Activated effector memory CD4-positive, alpha-beta T cell treated with Interleukin-2 at 50 U/mL for 16 hours (primary cell): ENCODE results near the gene SYP.
A peak's percentile ranks its signal among the peaks of the same experiment; 100 is the strongest.

Experiments used
- DNase-seq: peaks from one replicate; pipeline ENCODE4 v3.0.0-alpha.2; 2020

SYP gene

DNA sequence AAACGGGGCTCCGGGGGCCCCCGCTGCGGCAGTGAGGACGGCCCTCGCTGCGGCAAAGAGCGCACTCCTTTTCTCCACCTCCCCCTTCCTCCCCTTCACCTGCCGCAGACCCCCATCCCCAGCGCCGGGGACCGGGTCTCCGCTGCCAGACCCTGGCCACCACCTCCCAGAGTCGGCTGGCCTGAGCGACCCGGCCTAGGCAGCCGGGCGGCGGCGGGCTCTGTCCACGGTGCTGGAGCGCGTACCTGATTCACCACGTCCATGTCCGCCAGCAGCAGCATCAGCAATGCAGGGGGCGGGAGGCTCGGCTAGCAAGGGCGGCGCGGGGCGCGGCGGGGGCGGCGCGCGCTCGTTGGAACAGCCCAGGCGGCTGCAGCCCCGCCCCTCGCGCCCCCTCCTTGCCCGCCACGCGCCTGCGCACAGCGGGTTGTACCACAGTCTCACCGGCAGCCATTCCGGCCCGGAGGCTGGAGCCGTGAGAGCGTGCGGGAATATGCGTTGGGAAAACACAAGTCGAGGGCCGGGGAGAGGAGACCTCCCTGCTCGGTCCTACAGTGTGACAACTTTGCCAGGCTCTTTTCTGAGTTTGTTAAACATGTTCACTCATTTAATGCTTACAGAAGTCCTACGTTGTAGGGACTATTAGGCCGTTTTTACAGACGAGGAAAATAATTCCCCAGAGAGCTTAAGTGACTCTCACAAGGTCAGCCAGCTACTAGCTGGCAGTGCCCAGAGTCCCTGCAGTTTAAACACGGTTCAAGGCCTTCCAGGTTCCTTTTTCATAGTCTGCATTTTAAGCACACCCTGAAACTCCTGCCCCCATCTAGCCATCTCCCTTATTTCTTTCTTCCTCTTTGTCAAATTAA lies at the start of gene SYP:
SYP (minus strand) TSS at position 288 of the 866 bp plus-strand sequence; CDS start at position 281, 7 bp downstream.
- DNase-seq: peak; percentile 79

- no peak for DNase-seq
These were observed 49.6 kb upstream of the SYP start for GRCh38 chrX:49249616-49250015.

DNA sequence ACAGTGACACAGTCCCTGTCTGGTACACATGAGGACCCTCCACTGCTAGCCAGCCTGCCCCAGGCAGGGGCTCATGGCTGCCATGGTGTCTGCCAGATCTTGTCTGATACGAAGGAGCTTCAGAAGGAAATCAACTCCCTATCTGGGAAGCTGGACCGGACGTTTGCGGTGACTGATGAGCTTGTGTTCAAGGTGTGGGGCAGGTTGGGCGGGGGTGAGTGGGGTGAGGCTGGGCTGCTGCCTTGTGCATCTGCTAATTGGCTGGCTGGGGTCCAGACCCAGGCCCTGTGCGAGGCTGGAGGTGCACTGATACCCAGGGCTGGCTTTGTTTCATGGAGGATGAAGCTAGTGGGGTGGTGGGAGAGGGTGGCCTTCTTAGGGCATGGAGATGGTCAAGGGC lies 49.1 kb upstream of the SYP start:
- no peak for DNase-seq

GRCh38 chrX:49247916-49248811 lies 48.2 kb upstream of the SYP start:
- DNase-seq: no peak

DNA sequence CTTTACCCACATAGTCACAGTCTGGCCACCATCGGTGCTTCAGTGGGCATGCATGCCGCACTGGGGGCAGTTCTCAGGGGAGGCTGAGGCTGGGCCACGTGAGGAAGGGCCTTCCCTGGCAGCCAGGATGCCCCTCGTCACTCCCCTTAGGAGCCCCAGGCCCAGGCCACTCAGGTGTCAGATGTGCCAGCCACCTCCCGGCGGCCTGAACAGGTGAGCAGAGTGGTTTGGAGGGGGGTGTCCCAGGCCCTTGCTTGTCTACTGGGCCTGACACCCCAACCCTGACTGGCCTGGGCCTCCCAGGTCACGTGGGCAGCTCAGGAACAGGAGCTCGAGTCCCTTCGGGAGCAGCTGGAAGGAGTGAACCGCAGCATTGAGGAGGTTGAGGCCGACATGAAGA lies 47.4 kb upstream of the SYP start:
- DNase-seq: no peak

GRCh38 chrX:49246541-49246940 lies 46.5 kb upstream of the SYP start:
- no peak for DNase-seq

DNA sequence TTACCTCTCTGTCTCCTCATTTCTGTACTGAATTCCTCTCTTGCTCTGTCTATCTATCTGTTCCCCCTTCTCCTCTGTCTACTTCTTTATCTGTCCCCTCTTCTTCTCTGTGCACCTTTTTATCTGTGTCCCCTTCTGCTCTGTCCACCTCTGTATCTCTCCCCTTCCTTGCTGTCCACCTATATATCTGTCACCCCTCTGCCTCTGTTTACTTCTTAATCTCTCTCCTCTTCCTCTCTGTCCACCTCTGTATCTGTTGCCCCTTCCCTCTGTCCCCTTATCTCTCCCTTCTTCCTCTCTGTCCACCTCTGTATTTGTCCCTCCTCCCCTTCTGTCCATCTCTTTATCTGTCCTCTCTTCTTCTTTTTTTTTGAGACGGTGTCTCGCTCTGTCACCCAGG lies 44.2 kb upstream of the SYP start:
- no peak for DNase-seq

DNA sequence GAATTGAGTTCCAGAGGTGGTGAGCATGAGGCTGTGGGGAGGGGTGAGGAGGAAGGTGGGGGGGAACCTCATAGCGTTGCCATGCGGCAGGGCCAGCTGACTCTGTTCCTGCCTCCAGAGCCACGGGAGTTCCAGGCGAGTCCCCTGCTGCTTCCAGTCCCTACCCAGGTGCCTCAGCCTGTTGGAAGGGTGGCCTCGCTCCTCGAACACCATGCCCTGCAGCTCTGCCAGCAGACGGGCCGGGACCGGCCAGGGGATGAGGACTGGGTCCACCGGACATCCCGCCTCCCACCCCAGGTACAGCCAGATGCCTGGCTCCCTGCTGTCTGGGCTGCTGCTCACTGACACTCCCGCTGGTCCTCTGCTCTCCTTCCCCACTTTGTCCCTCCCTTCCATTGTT lies 43.2 kb upstream of the SYP start:
- no peak for DNase-seq

GRCh38 chrX:49242545-49243066 lies 42.6 kb upstream of the SYP start:
- no peak for DNase-seq

GRCh38 chrX:49238735-49239134 lies 38.7 kb upstream of the SYP start:
- DNase-seq: no peak

GRCh38 chrX:49237060-49237459 lies 37.1 kb upstream of the SYP start:
- no peak for DNase-seq

GRCh38 chrX:49233887-49234555 lies 34.0 kb upstream of the SYP start:
- no peak for DNase-seq

- no peak for DNase-seq
These were observed 33.2 kb upstream of the SYP start, which contains the start of gene CACNA1F for GRCh38 chrX:49233176-49233575. Gene CACNA1F, minus strand, starts transcription at chrX:49233340. Its CDS starts 31 bp downstream, at chrX:49233309.

DNA sequence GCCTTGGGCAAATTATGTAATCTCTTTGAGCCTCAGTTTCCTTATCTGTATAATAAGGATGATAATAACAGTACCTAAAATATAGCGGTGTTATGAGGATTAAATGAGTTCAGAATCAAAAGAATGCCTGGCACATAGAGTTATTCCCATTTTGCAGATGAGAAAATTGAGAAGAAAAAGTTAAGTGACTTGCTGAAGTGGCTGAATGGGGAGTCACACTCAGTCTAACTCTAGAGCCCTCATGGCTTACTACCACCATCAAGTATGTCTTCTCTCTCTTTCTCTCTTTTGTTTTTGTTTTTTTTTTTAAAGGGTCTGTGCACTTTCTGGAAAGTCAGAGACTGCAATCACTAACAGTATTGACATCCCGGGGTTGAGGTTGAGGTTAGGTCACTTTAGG lies 32.5 kb upstream of the SYP start:
- DNase-seq: no peak

GRCh38 chrX:49231333-49232000 lies 31.5 kb upstream of the SYP start:
- DNase-seq: no peak

GRCh38 chrX:49230500-49231232 lies 30.7 kb upstream of the SYP start:
- peak; percentile 43 for DNase-seq

GRCh38 chrX:49228185-49228584 lies 28.2 kb upstream of the SYP start:
- DNase-seq: no peak

- DNase-seq: no peak
These were observed 27.7 kb upstream of the SYP start for GRCh38 chrX:49227726-49228125.

GRCh38 chrX:49226946-49227345 lies 27.0 kb upstream of the SYP start:
- no peak for DNase-seq

DNA sequence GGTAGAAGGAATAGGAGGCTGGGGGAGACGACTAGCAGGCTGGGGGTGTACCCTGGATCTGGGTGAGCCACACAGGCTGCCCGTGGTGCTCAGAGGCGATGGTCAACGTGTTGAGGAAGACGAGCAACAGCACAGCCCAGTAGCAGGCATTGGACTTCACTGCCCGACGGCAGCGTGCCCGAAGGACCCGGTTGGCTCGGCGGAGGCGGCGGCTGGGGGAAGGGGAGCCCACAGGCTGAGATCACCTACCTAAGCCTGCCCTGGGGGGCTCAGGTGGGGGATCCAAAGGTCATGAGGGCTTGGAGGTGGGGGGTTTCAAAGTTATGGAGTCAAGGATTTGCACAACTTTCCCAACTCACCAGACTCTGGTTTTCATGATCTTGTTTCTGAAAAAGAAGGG lies 25.9 kb upstream of the SYP start:
- no peak for DNase-seq

GRCh38 chrX:49221868-49222267 lies 21.9 kb upstream of the SYP start:
- DNase-seq: no peak

DNA sequence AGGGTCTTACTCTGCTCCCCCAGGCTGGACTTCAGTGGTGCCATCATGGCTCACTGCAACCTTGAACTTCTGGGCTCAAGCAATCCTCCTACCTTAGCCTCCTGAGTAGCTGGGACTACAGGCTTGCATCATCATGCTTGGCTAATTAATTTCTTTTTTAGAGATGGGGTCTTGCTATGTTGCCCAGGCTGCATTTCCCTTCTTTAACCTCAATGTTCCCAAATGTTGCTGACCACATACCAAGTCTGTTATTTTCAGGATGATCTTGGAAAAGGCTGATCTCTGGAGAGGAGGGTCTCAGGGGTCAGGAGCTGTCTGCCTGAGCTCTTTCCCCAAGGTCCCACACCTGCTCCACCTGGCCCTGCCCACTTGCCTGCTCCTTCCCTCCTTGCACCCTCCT lies 20.1 kb upstream of the SYP start:
- DNase-seq: no peak
